HG03095 (cell line): ENCODE data around the gene STK17B.

Experiments
- ATAC-seq: cut with Tn5 transposase; IDR thresholded peaks from one replicate; pipeline ENCODE4 v1.9.1; 2021; ENCODE audit warnings: moderate library complexity; ENCODE audit not compliant: unreplicated experiment

The STK17B gene

DNA sequence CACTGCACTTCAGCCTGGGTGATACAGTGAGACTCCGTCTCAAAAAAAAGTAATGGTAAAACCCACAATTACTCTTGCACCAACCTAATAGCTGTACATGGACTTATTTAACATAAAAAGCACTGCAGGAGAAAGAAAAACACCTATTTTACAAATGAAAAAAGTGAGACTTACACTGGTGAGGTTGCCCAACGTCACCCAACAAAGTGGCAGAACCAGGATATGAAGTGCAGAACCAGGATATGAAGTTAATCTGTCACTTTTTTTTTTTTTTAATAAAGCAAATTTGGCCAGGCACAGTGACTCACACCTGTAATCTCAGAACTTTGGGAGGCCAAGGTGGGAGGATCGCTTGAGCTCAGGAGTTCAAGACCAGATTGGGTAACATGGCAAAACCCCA lies 13.5 kb upstream of the STK17B start:
- no peak for ATAC-seq

DNA sequence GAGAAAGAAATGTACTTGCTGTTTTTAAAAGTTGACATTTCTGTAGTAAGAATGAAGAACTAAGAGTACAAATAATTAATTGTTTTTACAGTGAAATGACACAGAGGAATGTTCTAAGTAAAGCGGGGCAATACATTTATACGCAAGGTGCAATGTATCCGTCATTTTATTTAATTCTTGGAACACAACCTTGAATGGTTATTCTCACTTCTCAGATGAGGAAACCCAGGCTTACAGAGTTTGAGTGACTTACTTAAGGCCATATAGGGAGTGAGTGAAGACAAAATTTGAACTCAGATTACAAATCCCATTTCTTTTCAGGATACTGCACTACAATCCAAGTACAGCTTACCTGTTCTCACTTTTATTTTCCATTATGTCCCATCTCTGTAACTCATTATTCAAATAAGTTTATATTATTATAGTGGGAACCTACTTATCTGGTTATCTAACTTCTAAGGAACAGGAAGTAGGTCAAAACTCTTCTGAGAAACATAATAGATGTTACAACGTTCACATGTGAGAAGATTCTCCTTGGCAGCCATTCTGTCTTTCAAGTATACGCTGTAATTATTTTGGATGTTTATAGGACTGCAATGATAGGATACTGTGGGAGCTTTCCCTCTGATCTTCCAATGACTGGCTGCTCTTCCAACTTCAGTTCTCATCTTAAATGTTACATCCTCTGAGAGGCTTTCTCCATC lies 12.3 kb upstream of the STK17B start:
- ATAC-seq = no peak

DNA sequence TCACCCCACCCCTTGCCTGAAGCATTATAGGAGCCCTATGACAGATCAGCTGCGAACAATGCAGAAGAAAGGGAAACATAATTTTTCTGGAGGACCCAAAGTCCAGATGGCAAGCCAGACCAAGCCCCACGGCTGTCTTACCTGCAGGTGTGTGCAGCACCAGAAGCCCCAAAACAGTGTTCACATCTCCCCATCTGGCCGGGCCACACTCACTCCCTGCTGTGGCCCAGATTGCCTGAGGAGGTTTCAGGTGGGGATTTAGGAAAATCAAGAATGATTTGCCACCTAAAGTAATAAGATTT lies 11.7 kb upstream of the STK17B start:
- ATAC-seq = no peak

DNA sequence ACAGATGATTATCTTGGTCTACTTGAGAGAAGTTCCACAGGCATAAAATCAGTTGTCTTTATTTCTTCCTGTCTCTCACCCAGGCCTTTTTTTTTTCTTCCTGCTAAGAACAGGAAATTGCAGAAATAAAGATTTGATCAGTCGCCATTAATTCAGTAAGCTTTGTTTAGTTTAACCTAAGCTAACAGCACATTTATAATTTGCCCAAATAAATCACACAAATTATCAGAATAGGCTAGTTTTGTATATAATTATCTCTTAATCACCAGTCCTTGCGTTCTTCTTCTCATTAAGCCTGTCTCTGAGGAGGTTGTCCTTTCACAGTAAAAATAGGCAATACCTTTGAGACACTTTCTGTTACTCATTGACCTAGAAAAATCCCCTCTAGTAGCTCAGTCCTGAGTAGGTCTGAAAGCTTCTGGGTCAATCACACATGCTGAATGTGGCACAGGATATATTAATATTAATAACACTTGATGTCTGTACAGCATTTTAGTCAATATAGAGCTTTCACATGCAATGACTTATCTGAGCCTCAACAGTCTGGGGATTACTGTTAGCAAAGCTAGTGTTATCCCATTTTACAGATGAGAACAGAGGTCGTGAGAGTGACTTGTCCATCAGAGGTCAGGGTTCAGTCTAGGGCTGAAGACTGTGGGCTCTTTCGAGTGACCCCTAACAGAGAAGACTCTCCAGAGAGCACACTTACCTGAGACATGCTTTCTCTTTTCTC lies 11.2 kb upstream of the STK17B start:
- ATAC-seq = peak; percentile 85

DNA sequence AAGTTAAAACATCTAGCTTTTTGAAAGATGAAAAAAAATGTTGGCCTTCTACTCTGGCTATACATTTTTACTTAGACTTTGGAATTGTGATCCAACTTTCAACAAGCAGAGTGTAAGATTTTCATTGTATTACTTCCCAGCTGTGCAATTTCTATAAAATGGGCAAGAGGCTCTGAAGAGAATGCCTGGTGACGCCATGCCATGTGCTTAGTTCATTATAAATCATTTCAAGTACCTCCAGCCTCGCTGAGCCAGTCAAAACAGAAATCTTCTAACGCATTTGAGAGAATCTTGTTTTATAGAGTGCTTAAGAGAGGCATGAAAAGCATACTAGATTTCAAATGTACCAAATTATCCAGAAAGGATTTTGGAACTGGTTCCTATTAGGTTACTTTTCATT lies 10.1 kb upstream of the STK17B start:
- no peak for ATAC-seq

DNA sequence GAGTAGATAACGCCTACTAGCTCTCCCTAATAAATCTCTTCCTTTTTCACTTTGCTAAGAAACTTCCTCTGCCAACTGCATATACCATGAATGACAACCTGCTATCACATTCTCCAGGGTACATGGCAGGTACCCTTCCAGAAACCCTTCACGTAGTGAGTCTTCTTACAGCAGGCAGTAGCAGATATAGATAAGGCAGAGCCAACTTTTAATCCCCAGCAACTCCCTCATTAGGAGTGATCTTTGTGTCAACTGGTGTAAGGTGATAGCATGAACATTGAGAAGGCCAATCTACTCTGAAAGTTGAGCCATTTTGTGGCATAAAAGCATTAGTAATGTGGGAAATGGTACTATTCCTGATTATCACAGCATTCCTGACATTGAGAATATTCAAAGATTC lies 5.7 kb upstream of the STK17B start:
- ATAC-seq = no peak

DNA sequence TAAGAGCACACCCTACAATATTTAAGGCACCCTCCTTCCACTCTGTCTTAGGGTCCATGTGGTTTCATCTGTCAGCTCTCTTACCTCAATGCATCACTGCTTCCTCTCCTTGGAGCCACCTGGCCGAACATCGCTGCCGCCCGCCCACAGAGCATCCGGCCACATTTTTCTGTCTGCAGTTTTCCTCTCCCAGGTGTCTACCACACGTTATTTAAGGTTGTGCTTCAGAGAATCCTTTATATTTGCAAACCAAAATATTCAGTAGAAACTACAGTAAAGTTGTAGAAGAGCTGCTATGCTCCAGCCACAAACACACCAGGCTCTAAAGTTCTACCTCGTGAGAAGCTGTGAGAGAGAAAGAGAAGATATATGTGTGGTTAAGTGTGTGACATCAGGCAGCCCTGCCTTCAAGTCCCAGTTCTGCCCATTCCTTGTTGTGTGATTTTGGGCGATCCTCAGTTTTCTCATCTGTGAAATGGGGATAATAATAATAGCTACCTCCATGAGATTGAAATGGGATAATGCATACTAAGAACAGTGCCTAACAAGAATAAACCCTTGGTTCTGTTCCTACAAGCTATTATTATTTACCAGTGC lies 4.9 kb upstream of the STK17B start:
- ATAC-seq = peak; percentile 63

DNA sequence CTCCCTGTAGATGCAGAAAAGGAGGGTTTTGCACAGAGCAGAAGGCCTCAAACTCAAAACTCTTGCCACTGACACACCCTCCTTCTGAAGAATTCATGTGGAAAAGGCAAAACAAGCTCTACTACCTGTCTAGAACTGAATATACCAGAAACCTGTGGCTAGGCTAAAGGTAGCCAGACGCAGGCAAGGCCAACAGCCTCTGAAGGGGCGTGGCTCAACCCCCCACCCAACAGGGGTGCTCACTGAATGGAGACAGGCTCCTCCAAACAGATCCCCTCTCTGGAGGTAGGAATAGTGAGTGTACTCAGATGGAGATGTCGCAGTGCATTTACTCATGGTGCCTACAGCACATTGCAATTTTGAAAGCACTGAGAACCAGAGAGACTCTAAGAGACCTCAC lies 3.0 kb upstream of the STK17B start:
- no peak for ATAC-seq

DNA sequence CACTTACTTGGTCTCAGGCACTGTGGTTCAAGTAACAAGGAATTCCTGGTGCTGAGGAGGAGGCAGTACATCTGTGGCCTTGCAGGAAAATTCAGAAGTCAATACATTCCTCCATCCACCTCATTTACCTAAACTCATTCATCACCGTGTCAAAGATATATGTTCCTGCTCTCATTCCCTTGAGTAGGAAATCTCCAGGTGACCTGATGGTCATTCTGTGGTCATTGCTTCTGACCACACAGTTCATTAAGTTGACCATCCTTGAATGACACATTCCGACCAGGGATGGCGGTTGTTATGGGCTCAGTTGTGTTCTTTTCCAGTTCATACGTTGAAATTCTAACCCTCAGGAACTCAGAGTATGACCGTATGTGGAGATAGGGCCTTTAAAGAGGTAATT lies 2.1 kb upstream of the STK17B start:
- no peak for ATAC-seq

DNA sequence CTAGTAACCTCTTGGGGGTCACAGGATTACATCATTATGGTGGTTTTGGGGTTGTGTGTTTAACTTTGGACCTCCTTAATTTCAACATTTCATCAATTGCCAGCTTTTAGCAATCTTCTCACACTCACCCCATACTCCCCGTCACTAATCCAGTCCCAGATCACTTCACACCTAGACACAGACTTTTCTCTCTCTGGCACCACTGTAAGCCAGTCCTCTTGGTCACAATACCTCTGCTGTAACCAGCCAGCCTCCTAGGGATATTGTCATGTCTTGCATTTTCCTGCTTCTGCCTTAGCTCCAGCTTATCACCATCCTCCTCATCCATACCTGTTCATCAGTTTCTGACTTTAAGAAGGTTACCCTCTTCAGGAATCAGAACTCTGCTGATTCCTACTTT lies 1.6 kb upstream of the STK17B start:
- ATAC-seq = no peak

DNA sequence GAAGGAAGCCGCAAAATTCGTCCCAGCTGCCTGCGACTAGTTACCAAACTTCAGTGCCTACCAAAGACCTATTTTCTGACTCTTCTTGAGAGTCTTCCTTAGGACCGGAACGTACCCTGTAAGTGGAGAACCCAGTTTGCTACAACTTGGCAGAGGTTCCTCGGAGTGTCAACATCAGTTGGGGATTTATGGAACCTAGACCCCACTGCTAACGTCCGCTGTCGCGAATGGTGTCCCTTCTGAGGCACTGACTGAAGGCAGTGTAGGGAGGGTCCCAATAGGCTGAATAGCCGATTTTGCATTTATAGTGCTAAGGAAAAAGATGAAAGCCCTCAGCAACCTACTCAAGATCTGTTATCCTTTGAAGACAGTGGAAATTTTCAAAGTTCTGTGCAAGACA lies 568 bp upstream of the STK17B start:
- ATAC-seq = no peak

DNA sequence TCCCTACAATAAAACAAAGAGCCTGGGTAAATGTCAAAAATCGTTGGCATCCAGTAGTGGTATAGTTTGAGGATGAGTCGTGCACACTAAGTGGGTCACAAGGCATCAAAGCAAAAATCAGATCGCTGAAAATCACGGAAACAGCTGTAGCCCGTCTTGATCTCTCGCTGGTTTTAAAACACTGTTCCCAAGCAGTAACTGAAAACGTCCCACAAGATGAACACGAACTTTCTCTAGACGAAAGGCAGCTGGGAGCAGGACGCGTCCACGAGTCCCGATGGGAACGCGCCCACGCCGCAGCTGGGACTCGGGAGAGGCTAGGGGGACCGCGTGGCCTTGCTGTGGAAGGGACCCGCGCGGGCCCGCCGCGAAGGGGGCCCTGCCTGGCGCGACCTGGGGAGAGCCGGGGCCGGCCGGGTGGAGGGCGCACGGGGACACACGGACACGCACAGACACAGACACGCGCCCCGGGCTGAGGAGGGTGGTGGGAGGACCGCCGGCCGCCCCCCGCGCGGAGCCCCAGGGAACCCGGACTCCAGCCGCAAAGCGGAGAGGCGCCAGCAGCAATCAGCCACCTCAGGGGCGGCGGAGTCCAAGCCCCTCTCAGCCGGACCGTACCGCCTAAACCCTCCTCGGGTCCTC lies 651 bp downstream of the STK17B start:
- peak; percentile 4 for ATAC-seq

DNA sequence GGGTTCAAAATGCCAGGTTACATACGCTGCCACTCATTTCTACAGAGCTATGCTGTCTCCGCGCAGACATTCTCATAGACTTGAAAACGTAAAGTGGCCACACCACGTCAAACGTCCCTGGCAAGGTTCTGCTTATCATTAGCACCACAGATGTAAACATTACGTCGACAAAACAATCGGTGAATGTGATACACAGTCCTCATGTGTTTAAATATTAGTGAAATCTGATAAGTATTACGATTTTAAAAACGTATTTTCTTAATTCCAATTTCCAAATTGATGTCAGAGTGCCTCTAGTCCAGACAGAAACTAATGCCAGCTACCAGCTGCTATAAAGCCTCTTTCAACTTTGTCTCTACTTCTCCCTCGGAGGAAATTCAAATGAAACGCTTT lies 1.2 kb downstream of the STK17B start:
- ATAC-seq = peak; percentile 21

DNA sequence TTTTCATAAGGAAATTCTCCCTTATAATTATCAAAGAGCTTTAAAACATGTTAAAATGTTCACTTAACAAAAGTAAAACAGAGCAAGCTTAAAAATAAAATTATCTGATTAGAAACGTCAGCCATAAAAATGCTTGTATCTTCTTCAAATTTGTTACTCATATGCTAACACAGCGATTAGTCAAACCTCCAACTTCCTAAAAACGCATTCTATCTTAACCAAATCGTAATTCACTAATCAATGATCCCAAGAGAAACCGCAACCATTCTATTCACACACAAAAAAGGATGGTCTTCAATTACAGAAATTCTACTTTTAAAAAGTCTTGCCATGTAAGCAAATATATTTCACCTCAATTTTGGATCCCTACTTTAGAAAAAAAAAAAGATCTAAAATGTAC lies 1.9 kb downstream of the STK17B start:
- no peak for ATAC-seq

DNA sequence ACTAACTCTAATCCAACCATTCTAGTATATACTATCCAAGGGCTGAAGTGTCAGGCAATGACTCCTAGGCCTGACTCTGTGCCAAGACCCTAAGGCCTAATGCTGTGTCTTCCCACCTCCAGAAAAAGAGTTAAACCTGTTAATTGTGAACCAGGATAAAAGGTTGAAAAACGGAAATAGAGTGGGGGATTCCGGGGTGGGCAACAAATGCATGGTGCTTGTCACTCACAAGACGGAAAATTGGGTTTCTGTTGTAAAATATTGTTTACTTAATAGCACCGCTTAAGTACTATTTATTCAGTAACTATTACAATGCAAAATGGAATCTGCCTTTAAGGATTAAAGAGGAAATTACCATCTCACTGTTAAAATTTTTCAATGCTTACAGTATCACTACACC lies 3.2 kb downstream of the STK17B start:
- ATAC-seq = no peak

DNA sequence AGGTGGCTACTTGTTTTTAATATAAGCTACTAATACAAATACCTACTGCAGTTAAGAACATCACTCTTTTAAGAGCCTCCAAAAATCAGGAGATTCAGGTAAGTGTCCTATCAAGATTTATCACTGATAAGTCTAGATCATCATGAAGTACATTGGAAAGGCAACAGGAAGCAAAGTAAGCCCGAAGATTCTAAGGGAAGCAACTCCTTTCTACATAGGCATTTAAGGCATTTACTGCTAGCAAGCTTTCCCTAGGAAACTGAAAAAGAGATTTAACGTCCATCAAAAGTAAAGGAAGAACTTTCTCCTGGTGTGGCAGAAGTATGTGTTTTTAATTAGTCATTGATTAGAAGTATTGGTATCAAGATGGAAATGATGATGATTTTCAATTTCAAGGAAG lies 3.7 kb downstream of the STK17B start:
- ATAC-seq = no peak

DNA sequence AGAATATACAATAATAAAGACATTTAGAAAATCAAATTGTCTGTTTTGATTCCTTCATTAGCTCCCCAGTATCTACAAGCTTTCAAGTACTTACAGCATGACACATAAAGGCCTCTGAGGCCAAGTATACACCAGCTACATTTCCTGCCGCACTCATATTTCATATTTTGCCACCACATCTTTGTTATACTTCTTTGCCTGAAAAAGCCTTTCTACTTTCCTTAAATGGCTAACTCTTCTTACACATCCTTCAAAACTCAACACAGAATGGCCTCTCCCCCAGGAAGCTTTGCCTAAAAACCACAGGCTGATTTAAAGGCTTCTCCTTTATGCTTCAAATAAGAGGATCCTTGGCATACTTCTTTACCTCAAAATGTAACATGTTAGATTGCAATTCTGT lies 4.5 kb downstream of the STK17B start:
- ATAC-seq = no peak

DNA sequence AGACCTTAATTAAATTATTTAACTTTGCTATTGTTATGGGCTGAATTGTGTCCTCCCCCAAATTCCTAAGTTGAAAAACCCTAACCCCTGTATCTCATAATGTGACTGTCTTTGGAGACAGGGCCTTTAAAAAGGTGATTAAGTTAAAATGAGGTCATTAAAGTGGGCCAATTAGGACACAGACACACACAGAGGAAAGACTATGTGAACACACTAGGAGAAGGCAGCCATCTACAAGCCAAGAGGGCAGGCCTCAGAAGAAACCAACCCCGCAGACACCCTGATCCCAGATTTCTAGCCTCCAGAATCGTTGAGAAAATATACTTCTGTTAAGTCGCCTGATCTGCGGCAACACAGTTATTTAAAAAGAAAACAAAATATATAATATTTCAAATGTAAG lies 6.4 kb downstream of the STK17B start:
- no peak for ATAC-seq

DNA sequence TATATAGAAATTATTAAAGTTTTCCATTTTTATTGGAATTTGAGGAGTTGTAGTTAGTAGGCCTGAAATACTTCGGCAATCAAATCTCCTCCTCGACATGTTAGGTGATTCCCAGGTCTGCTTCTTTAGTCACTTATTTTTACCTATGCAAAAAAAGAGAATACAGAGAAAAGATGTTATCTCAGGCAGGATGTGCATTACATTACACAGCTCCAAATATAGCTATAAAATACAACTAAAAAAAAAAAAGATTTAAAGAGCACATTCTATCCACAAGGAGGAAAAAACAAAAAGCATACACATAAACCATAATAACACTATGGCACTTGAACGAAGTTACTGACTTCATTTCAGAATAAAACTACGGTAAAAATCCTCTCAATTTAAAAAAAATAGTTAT lies 8.1 kb downstream of the STK17B start:
- no peak for ATAC-seq

DNA sequence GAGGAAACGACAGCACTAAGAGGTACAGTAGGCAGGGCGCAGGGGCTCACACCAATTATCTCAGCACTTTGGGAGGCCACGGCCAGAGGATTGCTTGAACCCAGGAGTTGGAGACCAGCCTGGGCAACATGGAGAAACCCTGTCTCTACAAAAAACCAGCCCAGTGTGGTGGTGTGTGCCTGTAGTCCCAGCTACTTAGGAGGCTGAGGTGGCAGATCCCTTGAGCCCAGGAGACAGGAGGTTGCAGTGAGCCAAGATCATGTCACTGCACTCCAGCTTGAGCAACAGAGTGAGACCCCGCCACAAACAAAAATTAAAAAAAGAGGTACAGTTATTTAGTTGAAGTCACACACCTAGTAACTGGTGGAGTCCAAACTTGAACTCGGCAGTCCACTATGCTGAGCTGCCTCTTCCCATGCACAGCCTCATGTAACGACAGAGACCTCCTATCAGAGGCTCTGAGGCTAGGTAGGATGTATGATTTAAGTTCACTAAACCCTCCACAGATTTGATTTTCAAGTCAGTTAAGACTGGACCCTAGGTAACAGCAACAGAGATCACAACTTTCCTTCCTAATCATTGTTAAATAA lies 8.7 kb downstream of the STK17B start:
- ATAC-seq = no peak

DNA sequence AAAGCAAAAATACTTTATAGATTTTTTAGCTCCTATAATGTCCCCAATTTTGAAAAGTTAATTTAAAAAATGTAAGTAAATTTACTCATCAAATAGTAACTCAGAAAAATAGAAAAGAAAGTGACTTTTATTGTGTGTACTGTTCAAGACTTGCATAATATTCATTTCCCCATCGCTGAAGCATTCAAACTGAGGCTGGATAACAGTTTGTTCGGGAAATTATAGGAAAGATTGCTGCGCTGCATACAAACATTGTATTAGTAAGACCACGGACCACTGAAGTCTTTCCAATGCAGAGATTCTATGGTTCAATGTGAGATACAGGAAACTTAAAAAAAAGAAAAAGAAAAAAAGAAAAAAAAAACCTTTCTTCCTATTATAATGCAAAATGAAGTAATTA lies 10.4 kb downstream of the STK17B start:
- no peak for ATAC-seq

DNA sequence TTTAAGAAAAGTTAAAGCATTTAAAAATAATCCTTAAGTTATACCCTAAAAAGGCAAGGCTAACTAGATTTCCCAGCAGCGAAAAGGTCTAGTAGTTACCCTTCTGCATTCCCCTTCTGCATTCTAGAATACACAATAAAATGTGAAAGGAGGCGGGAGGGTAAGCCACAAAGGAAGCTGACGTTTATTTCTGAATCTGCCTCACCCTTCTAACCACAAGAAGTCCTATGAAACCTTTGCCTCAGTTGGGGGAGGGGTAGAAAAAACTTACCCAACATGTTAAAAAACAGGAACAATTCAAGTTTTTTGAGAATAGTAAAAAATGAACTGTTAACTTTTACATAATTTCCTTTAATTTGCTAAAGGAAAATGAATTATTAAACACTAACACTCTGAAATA lies 11.3 kb downstream of the STK17B start:
- peak; percentile 81 for ATAC-seq
